AG04450 (cell line): ENCODE results near the gene SORCS3. TPM values are rescaled to one million over a fixed set of nuclear protein-coding genes. Genes with fewer than 3 reads are reported as not detected.

Experiments
- CTCF ChIA-PET: fragments of 300-600, 350-600 bp; formaldehyde crosslinking; extraction: SDS; loops from one replicate; lab custom pipeline; 2022; ENCODE audit warnings: antibody characterized with exemption, inconsistent platforms; lab: Charles Lee
- POLR2A ChIA-PET: fragments of 350-600 bp; formaldehyde crosslinking; extraction: SDS; loops from one replicate; lab custom pipeline; 2021; ENCODE audit warnings: antibody characterized with exemption, inconsistent platforms; lab: Yijun Ruan, JAX
- DNase-seq: peaks from one replicate; pipeline ENCODE4 v3.0.0-alpha.2; 2011; ENCODE audit warnings: low read depth, low spot score
- H3K27ac ChIP-seq: one replicate; pipeline ENCODE4 v1.5.1; 2012; ENCODE audit warnings: low read depth, low read length, control low read depth
- H3K27me3 ChIP-seq: one replicate; pipeline ENCODE4 v1.6.0; 2012; ENCODE audit warnings: low read length; ENCODE audit not compliant: control insufficient read depth, insufficient read depth
- H3K4me3 ChIP-seq: 2 replicates; pipeline ENCODE4 v1.5.1; 2011; ENCODE audit warnings: mild to moderate bottlenecking, low read depth, low read length, control low read depth
- H3K9me3 ChIP-seq: 2 replicates; pipeline ENCODE4 v1.5.1; 2012; ENCODE audit warnings: low read length; ENCODE audit not compliant: control insufficient read depth, insufficient read depth
- polyA plus RNA-seq: library from polyadenylated mRNA; depleted of rRNA; stranded (reverse); fragments of >200 nt; gene quantifications from 2 replicates; pipeline ENCODE4 v1.2.3, GENCODE V29; 2011
- TF ChIP-seq, protein P1 (sequence below): IDR thresholded peaks from 2 replicates; pipeline ENCODE4 v1.5.1; 2011; ENCODE audit warnings: low read depth, low read length, control low read depth, inconsistent platforms

SORCS3 gene
- polyA plus RNA-seq, 1 experiment, result not detected

DNA sequence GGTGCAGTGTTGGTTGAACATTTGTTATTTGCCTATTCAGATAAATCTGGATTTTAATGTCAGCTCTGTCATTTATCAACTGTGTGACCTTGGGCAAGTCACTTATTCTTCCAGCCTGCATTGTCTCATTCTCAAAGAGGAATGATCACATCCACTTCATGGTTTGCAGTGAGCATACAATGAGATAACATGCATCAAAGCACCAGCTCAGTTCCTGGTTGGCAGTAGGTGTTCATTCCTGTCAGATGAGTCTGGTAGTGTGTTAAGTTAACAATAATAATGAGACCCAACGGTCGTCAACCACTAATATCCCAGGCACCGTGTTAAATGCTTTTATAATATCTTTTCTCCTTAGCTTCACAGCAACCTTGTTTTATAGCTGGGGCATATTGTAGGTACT, 137.3 kb downstream of the SORCS3 start:
- Histone ChIP-seq H3K27me3 (no peaks in the 10 kb centered on the region), H3K9me3 (peaks cover 11% of the 10 kb centered on the region), H3K27ac (no peak overlapping the region), H3K4me3 (no peak overlapping the region)
- no peak for DNase-seq
- ChIA-PET CTCF (no interaction called here), POLR2A (no interaction called here)
- TF ChIP-seq, protein P1, sequence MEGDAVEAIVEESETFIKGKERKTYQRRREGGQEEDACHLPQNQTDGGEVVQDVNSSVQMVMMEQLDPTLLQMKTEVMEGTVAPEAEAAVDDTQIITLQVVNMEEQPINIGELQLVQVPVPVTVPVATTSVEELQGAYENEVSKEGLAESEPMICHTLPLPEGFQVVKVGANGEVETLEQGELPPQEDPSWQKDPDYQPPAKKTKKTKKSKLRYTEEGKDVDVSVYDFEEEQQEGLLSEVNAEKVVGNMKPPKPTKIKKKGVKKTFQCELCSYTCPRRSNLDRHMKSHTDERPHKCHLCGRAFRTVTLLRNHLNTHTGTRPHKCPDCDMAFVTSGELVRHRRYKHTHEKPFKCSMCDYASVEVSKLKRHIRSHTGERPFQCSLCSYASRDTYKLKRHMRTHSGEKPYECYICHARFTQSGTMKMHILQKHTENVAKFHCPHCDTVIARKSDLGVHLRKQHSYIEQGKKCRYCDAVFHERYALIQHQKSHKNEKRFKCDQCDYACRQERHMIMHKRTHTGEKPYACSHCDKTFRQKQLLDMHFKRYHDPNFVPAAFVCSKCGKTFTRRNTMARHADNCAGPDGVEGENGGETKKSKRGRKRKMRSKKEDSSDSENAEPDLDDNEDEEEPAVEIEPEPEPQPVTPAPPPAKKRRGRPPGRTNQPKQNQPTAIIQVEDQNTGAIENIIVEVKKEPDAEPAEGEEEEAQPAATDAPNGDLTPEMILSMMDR, result no peak

DNA sequence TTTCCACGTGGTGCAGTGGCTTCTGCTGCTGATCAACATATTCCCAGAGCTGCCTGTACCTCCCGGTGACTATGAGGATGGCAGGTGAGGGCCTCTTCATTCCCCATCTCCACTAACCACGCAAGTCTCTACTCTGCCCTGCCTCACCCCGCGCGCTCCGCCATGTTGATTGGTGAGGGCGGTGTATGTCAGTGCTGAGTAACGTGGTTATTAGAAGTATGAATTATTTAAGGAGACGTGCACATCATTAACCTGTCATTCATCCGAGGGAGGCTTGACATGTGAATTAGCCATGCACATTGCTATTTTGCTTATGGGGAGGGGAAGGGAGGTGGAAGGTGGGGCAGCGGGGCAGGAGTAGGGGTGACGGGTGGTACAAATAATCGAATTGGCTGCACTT, 138.6 kb downstream of the SORCS3 start:
- POLR2A ChIA-PET, result no interaction called here

DNA sequence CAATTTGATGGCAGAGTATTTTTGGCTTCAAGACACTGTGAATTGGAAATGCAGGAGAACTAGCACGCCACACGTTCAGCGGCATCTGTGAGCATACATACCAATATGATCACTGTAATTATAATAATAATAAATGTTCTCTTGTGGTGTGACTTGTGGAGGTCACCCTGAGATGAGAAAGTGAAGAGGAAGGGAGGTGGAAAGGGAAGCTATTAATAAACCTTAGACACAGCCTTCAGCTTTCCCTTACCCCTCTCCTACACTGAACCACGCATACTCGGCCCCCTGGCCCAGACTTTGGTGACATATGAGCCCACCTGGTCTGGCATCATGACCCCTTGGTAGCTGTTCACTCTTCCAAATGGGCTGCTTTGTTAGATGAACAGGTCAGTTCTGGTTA, 139.1 kb downstream of the SORCS3 start:
- Histone ChIP-seq H3K4me3 (no peak overlapping the region), H3K27me3 (no peaks in the 10 kb centered on the region), H3K9me3 (peaks cover 14% of the 10 kb centered on the region), H3K27ac (no peak overlapping the region)
- TF ChIP-seq, protein P1, result no peak
- ChIA-PET POLR2A (no interaction called here), CTCF (no interaction called here)
- no peak for DNase-seq

More for the DNA sequence above, 138.6 kb downstream of the SORCS3 start:
- no peak for DNase-seq
- Histone ChIP-seq H3K27me3 (no peaks in the 10 kb centered on the region), H3K4me3 (no peak overlapping the region), H3K27ac (no peak overlapping the region), H3K9me3 (peaks cover 12% of the 10 kb centered on the region)
- CTCF ChIA-PET, result no interaction called here
- TF ChIP-seq, protein P1, result no peak

DNA sequence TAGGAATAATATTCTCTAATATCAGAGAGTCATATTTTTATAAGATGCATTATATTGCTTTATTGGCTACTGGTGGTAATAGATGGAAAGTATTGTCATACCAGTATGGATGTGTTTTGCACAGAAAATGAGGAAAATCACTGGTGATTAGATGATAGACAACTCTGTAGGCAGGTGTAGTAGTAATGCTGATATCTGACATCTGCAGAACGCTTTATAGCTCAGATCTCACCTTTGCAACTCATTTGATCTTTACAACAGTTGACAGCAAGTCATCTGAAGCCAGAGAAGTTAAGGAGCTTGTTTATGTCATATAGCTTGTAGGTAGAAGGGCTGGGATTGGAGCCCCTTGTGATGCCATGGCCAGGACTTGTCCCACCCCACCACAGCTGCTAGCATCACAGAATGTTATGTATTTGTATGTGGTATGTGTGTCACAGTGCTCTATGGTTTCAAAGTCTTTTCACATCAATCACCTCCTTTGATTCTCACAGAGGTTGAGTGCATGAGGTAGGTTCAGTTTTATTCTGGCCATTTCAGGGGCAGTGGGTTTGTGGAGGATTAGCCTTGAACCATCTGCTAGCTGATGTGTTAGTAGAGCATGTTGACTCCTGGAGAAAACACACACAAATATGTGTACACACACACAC, 140.0 kb downstream of the SORCS3 start:
- Histone ChIP-seq H3K9me3 (peaks cover 14% of the 10 kb centered on the region), H3K27ac (no peak overlapping the region), H3K27me3 (no peaks in the 10 kb centered on the region), H3K4me3 (no peak overlapping the region)
- POLR2A ChIA-PET, result no interaction called here
- no peak for DNase-seq
- TF ChIP-seq, protein P1, result no peak
- CTCF ChIA-PET, result no interaction called here

DNA sequence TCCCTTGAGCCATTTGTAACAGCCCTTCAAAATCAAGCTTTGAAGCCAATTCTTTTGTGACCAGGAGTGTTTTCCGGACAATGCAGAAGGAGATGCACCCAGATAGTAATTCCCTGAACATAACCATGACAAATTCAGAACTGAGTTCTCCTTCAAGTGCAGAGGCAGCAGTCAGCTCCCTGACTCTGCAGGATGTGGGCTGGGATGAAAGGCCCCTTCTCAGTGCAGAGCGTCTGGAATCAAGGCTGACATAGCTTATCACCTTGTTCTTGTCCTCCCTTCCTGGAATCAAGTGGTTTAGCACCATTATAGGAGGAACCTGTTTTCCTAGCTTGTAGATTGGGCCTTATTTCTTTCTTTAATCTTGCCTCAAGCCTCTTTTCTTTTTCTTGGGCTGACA, 143.4 kb downstream of the SORCS3 start:
- TF ChIP-seq, protein P1, result no peak
- CTCF ChIA-PET, result no interaction called here
- no peak for DNase-seq
- H3K27ac ChIP-seq, result no peak overlapping the region
- no peaks in the 10 kb centered on the region for H3K27me3 ChIP-seq
- no peak overlapping the region for H3K4me3 ChIP-seq
- peaks cover 15% of the 10 kb centered on the region for H3K9me3 ChIP-seq
- POLR2A ChIA-PET, result no interaction called here
